HL-60 (cell line): ENCODE measurements around the gene SOSTDC1.

ENCODE experiments used
- CTCF ChIP-seq: IDR thresholded peaks from one replicate; pipeline ENCODE4 v1.5.1; 2011; ENCODE audit warnings: low read length, control low read depth, inconsistent platforms; ENCODE audit not compliant: insufficient read depth
- GABPA ChIP-seq: IDR thresholded peaks from 2 replicates; pipeline ENCODE4 v1.6.1; 2012; ENCODE audit warnings: low read depth
- POLR2AphosphoS5 ChIP-seq: IDR thresholded peaks from 2 replicates; pipeline ENCODE4 v1.6.1; 2012; ENCODE audit warnings: low read depth
- REST ChIP-seq: IDR thresholded peaks from 2 replicates; pipeline ENCODE4 v1.6.1; 2012; ENCODE audit warnings: low read depth; ENCODE audit not compliant: insufficient replicate concordance

GRCh38 chr7:16511314-16511713, 45.8 kb upstream of the SOSTDC1 start:
- TF ChIP-seq CTCF (no peak), GABPA (no peak), REST (no peak), POLR2AphosphoS5 (no peak)
